Measurements from ENCODE around the gene RTKN. TPM values are rescaled to one million over a fixed set of nuclear protein-coding genes. Genes with fewer than 3 reads are reported as not detected.

The RTKN gene
- total and polyA plus RNA-seq, 7 experiments from 2014 or later = 0.26 to 1.5 (median 0.97) TPM; not detected in 2

GRCh38 chr2:74454654-74455511, 13.1 kb upstream of the RTKN start, which contains the start of gene INO80B:
TSS of gene INO80B (plus strand) at chr2:74455087. CDS start at chr2:74455117, 30 bp downstream.
- CTCF ChIA-PET = interaction anchor here (0.6 to 1.5 kb wide), 7 partner anchors 18 to 190 kb away, joined by 3 to 12 read pairs (median 3); partner anchors contain the start of genes CCDC142, MRPL53 and TTC31

GRCh38 chr2:74450570-74451190, 8.9 kb upstream of the RTKN start:
- Mint-ChIP-seq H3K36me3 (peaks cover 0 to 7% (median 0%) of the 10 kb centered on the region in 5 donors), H3K27ac (no peak overlapping the region), H3K4me1 (peaks cover 15 to 29% (median 21%) of the 10 kb centered on the region in 7 donors), H3K4me3 (no peak overlapping the region), H3K9me3 (peaks cover 0 to 2% (median 0%) of the 10 kb centered on the region in 11 donors), H3K27me3 (peaks cover 0 to 6% (median 0%) of the 10 kb centered on the region in 5 donors)
- intact Hi-C loops (cut with micrococcal nuclease) = loop anchor here in 1 of 2 donors (10.0 kb wide), 1 partner anchor 204 kb away; the partner anchor contains the start of gene SEMA4F
- peaks cover 6 to 22% of the 10 kb centered on the region in 2 donors for H3K4me1 ChIP-seq (ENCODE audit: control insufficient read depth in 2 of 2, insufficient read depth in 2 of 2, low read length in 2 of 2)
- H3K4me3 ChIP-seq (ENCODE audit: low read length) = no peak overlapping the region
- ChIA-PET POLR2A (no interaction called here), CTCF (no interaction called here)
- no peak overlapping the region for H3K27ac ChIP-seq (ENCODE audit: low read depth, low read length)
- DNase-seq (no peak), ATAC-seq (no peak)
- no peaks in the 10 kb centered on the region for H3K36me3 ChIP-seq (ENCODE audit: control insufficient read depth in 2 of 3, insufficient read depth in 3 of 3, low read length in 3 of 3)
- H3K9me3 ChIP-seq (ENCODE audit: control insufficient read depth in 2 of 3, low read length in 3 of 3) = no peaks in the 10 kb centered on the region
- H3K27me3 ChIP-seq (ENCODE audit: control insufficient read depth in 2 of 2, insufficient read depth in 2 of 2, low read length in 2 of 2) = no peaks in the 10 kb centered on the region

More at GRCh38 chr2:74454654-74455511, 13.1 kb upstream of the RTKN start, which contains the start of gene INO80B:
- Mint-ChIP-seq H3K4me3 (peak within 1 kb of the TSS; percentile 87 to 99 (median 98)), H3K36me3 (peaks cover 0 to 16% (median 0%) of the 10 kb centered on the region in 5 donors), H3K9me3 (peaks cover 0 to 8% (median 0%) of the 10 kb centered on the region in 11 donors), H3K27me3 (peaks cover 0 to 2% (median 0%) of the 10 kb centered on the region in 5 donors), H3K27ac (peak within 1 kb of the TSS; percentile 88 to 100 (median 98)), H3K4me1 (peaks cover 41 to 66% (median 55%) of the 10 kb centered on the region in 7 donors)
- DNase-seq (peak; percentile 88 to 98 (median 97)), ATAC-seq (peak; percentile 61)
- Histone ChIP-seq H3K27ac (ENCODE audit: low read depth, low read length) (peak within 1 kb of the TSS; percentile 100), H3K4me1 (ENCODE audit: control insufficient read depth in 2 of 2, insufficient read depth in 2 of 2, low read length in 2 of 2) (peaks cover 30 to 43% of the 10 kb centered on the region in 2 donors), H3K36me3 (ENCODE audit: control insufficient read depth in 2 of 3, insufficient read depth in 3 of 3, low read length in 3 of 3) (no peaks in the 10 kb centered on the region), H3K9me3 (ENCODE audit: control insufficient read depth in 2 of 3, low read length in 3 of 3) (no peaks in the 10 kb centered on the region), H3K27me3 (ENCODE audit: control insufficient read depth in 2 of 2, insufficient read depth in 2 of 2, low read length in 2 of 2) (no peaks in the 10 kb centered on the region), H3K4me3 (ENCODE audit: low read length) (peak within 1 kb of the TSS; percentile 88)
- intact Hi-C loops (cut with micrococcal nuclease) = loop anchor here (1.0 to 10.0 kb wide), 20 partner anchors 10 to 1383 kb away; partner anchors contain the start of genes AUP1 (in 2 of the 2), CCT7 (in 2 of the 2), HTRA2 (in 2 of the 2) and SEMA4F (in 2 of the 2)
- POLR2A ChIA-PET = interaction anchor here (0.7 to 10.8 kb wide), 11 partner anchors 11 to 1221 kb away, joined by 3 to 197 read pairs (median 5); partner anchors contain the start of genes C2orf81, CCDC142, CCT7 and MOGS

- H3K27ac Mint-ChIP-seq = no peak overlapping the region
- H3K4me3 Mint-ChIP-seq = no peak overlapping the region
- ATAC-seq (no peak), DNase-seq (no peak)
- H3K4me1 Mint-ChIP-seq = peaks cover 4 to 13% (median 6%) of the 10 kb centered on the region in 7 donors
- no peaks in the 10 kb centered on the region for H3K27me3 ChIP-seq (ENCODE audit: control insufficient read depth in 2 of 2, insufficient read depth in 2 of 2, low read length in 2 of 2)
- peaks cover 0 to 23% (median 5%) of the 10 kb centered on the region in 5 donors for H3K27me3 Mint-ChIP-seq
- H3K9me3 Mint-ChIP-seq = no peaks in the 10 kb centered on the region
- no peaks in the 10 kb centered on the region for H3K36me3 Mint-ChIP-seq
- no peak overlapping the region for H3K4me3 ChIP-seq (ENCODE audit: low read length)
- ChIA-PET CTCF (no interaction called here), POLR2A (interaction anchor here (0.9 kb wide), 1 partner anchor 8 kb away, joined by 3 read pairs; no protein-coding TSS in a partner anchor)
- intact Hi-C loops (cut with micrococcal nuclease) = no loop called here
- no peak overlapping the region for H3K27ac ChIP-seq (ENCODE audit: low read depth, low read length)
- no peaks in the 10 kb centered on the region for H3K36me3 ChIP-seq (ENCODE audit: control insufficient read depth in 2 of 3, insufficient read depth in 3 of 3, low read length in 3 of 3)
- peaks cover 0 to 11% of the 10 kb centered on the region in 2 donors for H3K4me1 ChIP-seq (ENCODE audit: control insufficient read depth in 2 of 2, insufficient read depth in 2 of 2, low read length in 2 of 2)
- no peaks in the 10 kb centered on the region for H3K9me3 ChIP-seq (ENCODE audit: control insufficient read depth in 2 of 3, low read length in 3 of 3)
Observed at GRCh38 chr2:74448771-74449170, 7.0 kb upstream of the RTKN start.

DNA sequence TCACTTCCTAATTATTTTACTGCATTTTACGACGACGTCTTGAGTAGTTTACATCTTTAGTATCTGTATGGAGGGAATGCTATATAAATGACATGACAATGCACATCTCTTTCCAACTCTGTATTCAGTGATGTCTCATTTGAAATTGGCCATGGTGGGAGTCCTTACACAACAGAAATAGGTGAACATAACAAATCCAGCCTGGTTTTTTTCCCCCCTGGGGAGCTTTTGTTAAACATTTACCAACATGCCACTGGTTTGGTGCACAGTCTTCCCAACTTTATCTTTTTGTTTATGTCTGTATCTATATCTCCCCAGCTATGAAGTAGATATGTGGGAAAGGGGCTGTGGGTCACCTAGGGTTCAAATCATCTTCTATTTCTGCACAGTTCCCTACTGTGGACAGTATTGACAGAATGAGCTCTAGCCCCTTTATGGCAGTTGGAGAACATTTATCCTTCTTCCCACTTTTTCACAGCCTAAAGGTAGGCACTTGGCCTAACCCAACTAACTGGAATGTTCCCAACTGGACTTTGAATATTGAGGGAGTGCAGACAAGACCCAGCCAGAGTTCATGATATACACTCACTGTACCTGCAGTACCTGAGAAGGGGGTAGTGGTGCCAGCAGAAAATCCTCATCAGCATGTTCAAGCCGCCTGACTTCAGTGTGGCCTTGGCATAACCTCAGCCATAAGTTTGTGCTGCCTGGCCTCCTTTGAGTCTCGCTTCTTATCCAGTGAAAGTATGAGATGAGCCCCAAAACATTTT, 5.7 kb upstream of the RTKN start:
- peaks cover 1 to 32% (median 11%) of the 10 kb centered on the region in 5 donors for H3K27me3 Mint-ChIP-seq
- H3K36me3 Mint-ChIP-seq = peaks cover 0 to under 1% (median 0%) of the 10 kb centered on the region in 5 donors
- H3K9me3 ChIP-seq (ENCODE audit: control insufficient read depth in 2 of 3, low read length in 3 of 3) = no peaks in the 10 kb centered on the region
- intact Hi-C loops (cut with micrococcal nuclease) = no loop called here
- no peaks in the 10 kb centered on the region for H3K36me3 ChIP-seq (ENCODE audit: control insufficient read depth in 2 of 3, insufficient read depth in 3 of 3, low read length in 3 of 3)
- H3K4me3 Mint-ChIP-seq = no peak overlapping the region
- no peak overlapping the region for H3K27ac ChIP-seq (ENCODE audit: low read depth, low read length)
- ChIA-PET POLR2A (interaction anchor here (0.6 kb wide), 1 partner anchor 25 kb away, joined by 4 read pairs; no protein-coding TSS in a partner anchor), CTCF (no interaction called here)
- no peaks in the 10 kb centered on the region for H3K9me3 Mint-ChIP-seq
- H3K27me3 ChIP-seq (ENCODE audit: control insufficient read depth in 2 of 2, insufficient read depth in 2 of 2, low read length in 2 of 2) = peaks cover 0 to under 1% of the 10 kb centered on the region in 2 donors
- no peak for ATAC-seq
- H3K4me1 Mint-ChIP-seq = peaks cover under 1 to 3% (median 2%) of the 10 kb centered on the region in 7 donors
- H3K27ac Mint-ChIP-seq = no peak overlapping the region
- no peak overlapping the region for H3K4me3 ChIP-seq (ENCODE audit: low read length)
- H3K4me1 ChIP-seq (ENCODE audit: control insufficient read depth in 2 of 2, insufficient read depth in 2 of 2, low read length in 2 of 2) = no peaks in the 10 kb centered on the region
- no peak for DNase-seq

- DNase-seq (no peak), ATAC-seq (no peak)
- ChIA-PET CTCF (no interaction called here), POLR2A (no interaction called here)
- Mint-ChIP-seq H3K4me3 (no peak overlapping the region), H3K27me3 (peaks cover 11 to 48% (median 23%) of the 10 kb centered on the region in 5 donors), H3K27ac (no peak overlapping the region), H3K9me3 (peaks cover 0 to 1% (median 0%) of the 10 kb centered on the region in 11 donors), H3K4me1 (peaks cover 0 to 13% (median 9%) of the 10 kb centered on the region in 7 donors), H3K36me3 (peaks cover 0 to 3% (median 0%) of the 10 kb centered on the region in 5 donors)
- Histone ChIP-seq H3K4me3 (ENCODE audit: low read length) (no peak overlapping the region), H3K4me1 (ENCODE audit: control insufficient read depth in 2 of 2, insufficient read depth in 2 of 2, low read length in 2 of 2) (peaks cover 0 to 8% of the 10 kb centered on the region in 2 donors), H3K27me3 (ENCODE audit: control insufficient read depth in 2 of 2, insufficient read depth in 2 of 2, low read length in 2 of 2) (peaks cover 0 to 13% of the 10 kb centered on the region in 2 donors), H3K9me3 (ENCODE audit: control insufficient read depth in 2 of 3, low read length in 3 of 3) (no peaks in the 10 kb centered on the region), H3K36me3 (ENCODE audit: control insufficient read depth in 2 of 3, insufficient read depth in 3 of 3, low read length in 3 of 3) (no peaks in the 10 kb centered on the region), H3K27ac (ENCODE audit: low read depth, low read length) (no peak overlapping the region)
- intact Hi-C loops (cut with micrococcal nuclease) = no loop called here
Observed at GRCh38 chr2:74444498-74445318, 3.0 kb upstream of the RTKN start.

All from naive thymus-derived CD4-positive, alpha-beta T cell (primary cell).